Activated CD8-positive, alpha-beta memory T cell treated with anti-CD3 and anti-CD28 coated beads for 48 hours (primary cell): Measurements from ENCODE around the gene PRR16.

Experiments
- DNase-seq, 3 experiments: peaks; one replicate each; pipeline ENCODE4 v3.0.0-alpha.2; 2020; ENCODE audit warnings: low read depth in 2 of 3, low spot score in 2 of 3

PRR16 gene

GRCh38 chr5:120567066-120567465 is 103.0 kb downstream of the PRR16 start:
- no peak for DNase-seq

GRCh38 chr5:120567921-120568320 is 103.8 kb downstream of the PRR16 start:
- DNase-seq, result no peak

- DNase-seq, result no peak
Observed at GRCh38 chr5:120568711-120569110, 104.6 kb downstream of the PRR16 start.

GRCh38 chr5:120576588-120576987 is 112.5 kb downstream of the PRR16 start:
- DNase-seq, result no peak

GRCh38 chr5:120582635-120583034 is 118.5 kb downstream of the PRR16 start:
- no peak for DNase-seq

GRCh38 chr5:120586646-120587045 is 122.5 kb downstream of the PRR16 start:
- DNase-seq, result no peak

GRCh38 chr5:120591911-120592310 is 127.8 kb downstream of the PRR16 start:
- no peak for DNase-seq

GRCh38 chr5:120599576-120599975 is 135.5 kb downstream of the PRR16 start:
- no peak for DNase-seq

- DNase-seq, result no peak
Observed at GRCh38 chr5:120600639-120601038, 136.5 kb downstream of the PRR16 start.

- DNase-seq, result no peak
Observed at GRCh38 chr5:120602033-120602432, 137.9 kb downstream of the PRR16 start.

- DNase-seq, result no peak
Observed at GRCh38 chr5:120604884-120605283, 140.8 kb downstream of the PRR16 start.

GRCh38 chr5:120605325-120606079 is 141.4 kb downstream of the PRR16 start:
- no peak for DNase-seq

- no peak for DNase-seq
Observed at GRCh38 chr5:120609570-120609969, 145.5 kb downstream of the PRR16 start.

GRCh38 chr5:120610145-120610544 is 146.0 kb downstream of the PRR16 start:
- DNase-seq, result no peak

- no peak for DNase-seq
Observed at GRCh38 chr5:120613729-120614128, 149.6 kb downstream of the PRR16 start.

- no peak for DNase-seq
Observed at GRCh38 chr5:120614531-120615180, 150.6 kb downstream of the PRR16 start.

- DNase-seq, result no peak
Observed at GRCh38 chr5:120615967-120616645, 152.0 kb downstream of the PRR16 start.

- DNase-seq, result no peak
Observed at GRCh38 chr5:120621339-120621738, 157.2 kb downstream of the PRR16 start.

GRCh38 chr5:120624021-120624563 is 160.0 kb downstream of the PRR16 start:
- no peak for DNase-seq

GRCh38 chr5:120628156-120628555 is 164.1 kb downstream of the PRR16 start:
- no peak for DNase-seq

- no peak for DNase-seq
Observed at GRCh38 chr5:120630550-120630949, 166.4 kb downstream of the PRR16 start.

GRCh38 chr5:120631611-120632010 is 167.5 kb downstream of the PRR16 start:
- DNase-seq, result no peak
